ENCODE measurements around the gene ACSS1.

Gene ACSS1

DNA sequence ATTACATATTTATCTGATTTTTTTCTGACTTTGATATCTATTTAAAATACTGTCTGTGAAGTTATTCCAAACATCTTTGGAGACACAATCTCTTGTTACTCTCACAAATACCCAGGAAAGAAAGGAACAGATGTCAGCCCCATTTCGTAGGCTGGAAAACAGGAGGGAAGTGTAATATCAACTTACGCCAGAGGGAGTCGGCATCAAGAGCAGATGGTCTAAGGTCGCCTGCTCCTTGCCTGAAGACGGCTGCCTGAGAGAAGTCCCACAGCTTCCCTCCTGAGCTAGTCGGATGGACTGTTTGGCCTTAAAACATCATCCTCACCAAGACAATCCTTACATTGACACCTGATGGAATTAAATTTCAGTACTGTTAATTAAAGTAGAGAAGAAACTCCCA, 95.4 kb downstream of the ACSS1 start:
- TF ChIP-seq CREB5 (CRISPR knock-in tag; IDR thresholded peaks at IDR 0.05; ENCODE audit: low read depth) (no peak), ZFP3 (CRISPR knock-in tag; IDR thresholded peaks at IDR 0.05) (no peak), ISL1 (CRISPR knock-in tag; IDR thresholded peaks at IDR 0.05) (no peak), POU6F1 (CRISPR knock-in tag; IDR thresholded peaks at IDR 0.05; ENCODE audit: borderline replicate concordance, low read depth) (no peak)
- ATAC-seq = no peak

DNA sequence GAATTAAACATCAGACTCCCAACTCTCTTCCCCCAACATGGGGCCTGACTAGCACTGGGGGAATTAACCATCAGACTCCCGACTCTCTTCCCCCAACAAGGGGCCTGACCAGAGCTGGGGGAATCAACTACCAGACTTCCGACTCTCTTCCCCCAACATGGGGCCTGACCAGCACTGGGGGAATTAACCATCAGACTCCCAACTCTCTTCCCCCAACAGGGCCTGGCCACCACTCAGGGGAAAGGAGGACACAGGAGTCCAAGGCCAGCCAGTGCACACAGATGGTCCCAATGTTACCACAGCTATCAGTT, 95.8 kb downstream of the ACSS1 start:
- no peak for TF ChIP-seq ZNF70 (CRISPR knock-in tag; IDR thresholded peaks at IDR 0.05)
- no peak for TF ChIP-seq TOX (CRISPR knock-in tag; IDR thresholded peaks at IDR 0.05; ENCODE audit: borderline replicate concordance)
- no peak for TF ChIP-seq TSHZ2 (CRISPR knock-in tag; IDR thresholded peaks at IDR 0.05)
- no peak for TF ChIP-seq ZNF565 (CRISPR knock-in tag; conservative IDR thresholded peaks at IDR 0.05; ENCODE audit: low read depth)
- ATAC-seq = no peak

DNA sequence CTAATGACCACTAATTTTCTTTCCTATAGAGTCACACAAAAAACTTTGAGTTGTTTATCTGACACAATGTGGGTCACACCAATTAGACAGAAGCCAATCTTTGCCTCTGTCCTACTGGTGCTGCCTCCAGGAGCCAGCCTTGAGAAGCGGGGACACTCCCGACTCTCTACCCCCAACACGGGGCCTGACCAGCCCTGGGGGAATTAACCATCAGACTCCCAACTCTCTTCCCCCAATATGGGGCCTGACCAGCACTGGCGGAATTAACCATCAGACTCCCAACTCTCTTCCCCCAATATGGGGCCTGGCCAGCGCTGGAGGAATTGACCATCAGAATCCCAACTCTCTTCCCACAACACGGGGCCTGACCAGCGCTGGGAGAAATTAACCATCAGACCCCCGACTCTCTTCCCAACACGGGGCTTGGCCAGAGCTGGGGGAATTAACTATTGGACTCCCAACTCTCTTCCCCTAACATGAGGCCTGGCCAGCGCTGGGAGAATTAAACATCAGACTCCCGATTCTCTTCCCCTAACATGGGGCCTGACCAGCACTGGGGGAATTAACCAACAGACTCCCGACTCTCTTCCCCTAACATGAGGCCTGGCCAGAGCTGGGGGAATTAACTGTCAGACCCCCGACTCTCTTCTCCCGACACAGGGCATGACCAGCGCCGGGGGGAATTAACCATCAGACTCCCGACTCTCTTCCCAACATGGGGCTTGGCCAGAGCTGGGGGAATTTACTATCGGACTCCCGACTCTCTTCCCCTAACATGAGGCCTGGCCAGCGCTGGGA, 96.4 kb downstream of the ACSS1 start:
- TF ChIP-seq ZFP3 (CRISPR knock-in tag; IDR thresholded peaks at IDR 0.05) (no peak), ARNTL (CRISPR knock-in tag; IDR thresholded peaks at IDR 0.05; ENCODE audit: borderline replicate concordance, low read depth) (no peak)
- ATAC-seq = no peak

DNA sequence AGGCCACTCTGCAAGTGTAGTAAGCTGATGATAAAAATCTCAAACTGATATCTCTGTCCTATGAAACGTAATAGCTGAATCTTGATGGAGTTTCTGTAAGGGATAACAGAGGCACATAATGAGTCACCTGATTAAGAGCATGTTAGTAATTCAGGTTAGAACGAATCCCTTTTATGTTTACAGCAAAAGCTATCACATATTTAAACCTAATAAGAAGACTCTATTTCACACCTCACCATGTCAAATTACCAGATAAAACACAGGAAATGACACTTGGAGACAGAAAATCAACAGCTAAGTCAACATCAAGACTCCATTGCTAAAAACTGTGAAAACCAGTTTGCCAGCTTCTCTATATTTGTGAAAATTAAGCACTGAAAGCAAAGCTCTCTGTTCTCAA, 97.1 kb downstream of the ACSS1 start:
- ATAC-seq = no peak
- TF ChIP-seq TOX (CRISPR knock-in tag; IDR thresholded peaks at IDR 0.05; ENCODE audit: borderline replicate concordance) = no peak
- TF ChIP-seq CSDC2 (CRISPR knock-in tag; IDR thresholded peaks at IDR 0.05) = no peak
- TF ChIP-seq PATZ1 (CRISPR knock-in tag; IDR thresholded peaks at IDR 0.05; ENCODE audit: borderline replicate concordance) = no peak
- TF ChIP-seq ARNTL (CRISPR knock-in tag; IDR thresholded peaks at IDR 0.05; ENCODE audit: borderline replicate concordance, low read depth) = no peak
- TF ChIP-seq RARB (CRISPR knock-in tag; IDR thresholded peaks at IDR 0.05) = no peak
- TF ChIP-seq ZNF70 (CRISPR knock-in tag; IDR thresholded peaks at IDR 0.05) = no peak
- no peak for TF ChIP-seq ZFP30 (CRISPR knock-in tag; IDR thresholded peaks at IDR 0.05)
- TF ChIP-seq POU6F1 (CRISPR knock-in tag; IDR thresholded peaks at IDR 0.05; ENCODE audit: borderline replicate concordance, low read depth) = no peak
- TF ChIP-seq ZFP3 (CRISPR knock-in tag; IDR thresholded peaks at IDR 0.05) = no peak
- TF ChIP-seq OSR1 (CRISPR knock-in tag; IDR thresholded peaks at IDR 0.05) = no peak
- no peak for TF ChIP-seq ZC3H10 (CRISPR knock-in tag; IDR thresholded peaks at IDR 0.05)
- TF ChIP-seq GLIS3 (CRISPR knock-in tag; IDR thresholded peaks at IDR 0.05) = no peak
- TF ChIP-seq PPARA (CRISPR knock-in tag; IDR thresholded peaks at IDR 0.05; ENCODE audit: borderline replicate concordance) = no peak
- TF ChIP-seq, protein P1, sequence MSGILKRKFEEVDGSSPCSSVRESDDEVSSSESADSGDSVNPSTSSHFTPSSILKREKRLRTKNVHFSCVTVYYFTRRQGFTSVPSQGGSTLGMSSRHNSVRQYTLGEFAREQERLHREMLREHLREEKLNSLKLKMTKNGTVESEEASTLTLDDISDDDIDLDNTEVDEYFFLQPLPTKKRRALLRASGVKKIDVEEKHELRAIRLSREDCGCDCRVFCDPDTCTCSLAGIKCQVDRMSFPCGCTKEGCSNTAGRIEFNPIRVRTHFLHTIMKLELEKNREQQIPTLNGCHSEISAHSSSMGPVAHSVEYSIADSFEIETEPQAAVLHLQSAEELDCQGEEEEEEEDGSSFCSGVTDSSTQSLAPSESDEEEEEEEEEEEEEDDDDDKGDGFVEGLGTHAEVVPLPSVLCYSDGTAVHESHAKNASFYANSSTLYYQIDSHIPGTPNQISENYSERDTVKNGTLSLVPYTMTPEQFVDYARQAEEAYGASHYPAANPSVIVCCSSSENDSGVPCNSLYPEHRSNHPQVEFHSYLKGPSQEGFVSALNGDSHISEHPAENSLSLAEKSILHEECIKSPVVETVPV (CRISPR knock-in tag; IDR thresholded peaks at IDR 0.05) = no peak
- no peak for TF ChIP-seq ZNF8 (CRISPR knock-in tag; IDR thresholded peaks at IDR 0.05)
- no peak for TF ChIP-seq ISL1 (CRISPR knock-in tag; IDR thresholded peaks at IDR 0.05)
- no peak for TF ChIP-seq SNAI2 (CRISPR knock-in tag; IDR thresholded peaks at IDR 0.05)
- no peak for TF ChIP-seq CREB5 (CRISPR knock-in tag; IDR thresholded peaks at IDR 0.05; ENCODE audit: low read depth)

Measured in SK-N-SH treated with all-trans-retinoic acid at 6 μM for 48 hours (cell line).